Measurements from ENCODE around the gene DISC1. TPM values are rescaled to one million over a fixed set of nuclear protein-coding genes. Genes with fewer than 3 reads are reported as not detected.
A peak's percentile ranks its signal among the peaks of the same experiment; 100 is the strongest.

Gene DISC1
- polyA plus RNA-seq, 3 donors, result 5.5 to 14.7 (median 5.8) TPM

GRCh38 chr1:231990388-231990787 is 363.8 kb downstream of the DISC1 start:
- Histone ChIP-seq H3K27me3 (ENCODE audit: control insufficient read depth in 2 of 2, insufficient read depth in 2 of 2, low read length in 2 of 2) (no peaks in the 10 kb centered on the region), H3K4me2 (replicated peaks; ENCODE audit: extremely low read depth, low read length, poor library complexity, severe bottlenecking) (peak overlapping the region; percentile 6), H3K9me3 (replicated peaks in 1 of 2; ENCODE audit: control insufficient read depth in 1 of 2, insufficient read depth in 1 of 2, low read length in 2 of 2) (no peaks in the 10 kb centered on the region), H2AFZ (ENCODE audit: insufficient read depth, low read depth, low read length, poor library complexity, severe bottlenecking) (peak overlapping the region; percentile 6), H3K4me3 (replicated peaks in 1 of 3; ENCODE audit: low read depth in 2 of 3, low read length in 3 of 3) (no peak overlapping the region), H3K36me3 (replicated peaks in 1 of 2; ENCODE audit: control insufficient read depth in 1 of 2, insufficient read depth in 2 of 2, low read length in 2 of 2) (peaks cover 0 to 29% of the 10 kb centered on the region in 2 donors), H3K27ac (ENCODE audit: low read depth in 1 of 2, low read length in 2 of 2) (peak overlapping the region in 1 of 2 donors; percentile 61), H3K79me2 (ENCODE audit: insufficient read depth, low read length) (no peaks in the 10 kb centered on the region), H3K4me1 (ENCODE audit: control insufficient read depth in 1 of 2, insufficient read depth in 2 of 2, low read length in 2 of 2) (peaks cover 0 to 15% of the 10 kb centered on the region in 2 donors), H3K9ac (ENCODE audit: insufficient read depth, low read length, poor library complexity, severe bottlenecking) (peak overlapping the region; percentile 9), H4K20me1 (ENCODE audit: insufficient read depth, low read length) (peaks cover 14% of the 10 kb centered on the region)
- H3K9me3 Mint-ChIP-seq, result peaks cover 0 to 1% (median 0%) of the 10 kb centered on the region in 7 donors
- intact Hi-C loops (cut with micrococcal nuclease), result no loop called here
- H3K27me3 Mint-ChIP-seq (ENCODE audit: low read depth in 3 of 3), result no peaks in the 10 kb centered on the region
- TF ChIP-seq CTCF (IDR thresholded peaks at IDR 0.05), result no peak
- 20% methylated on average over 4 of the region's 5 CpGs for WGBS (ENCODE audit: insufficient coverage)
- peaks cover 32 to 41% of the 10 kb centered on the region in 2 donors for H3K36me3 Mint-ChIP-seq
- peak overlapping the region in 5 of 7 donors; percentile 57 to 88 (median 77) for H3K27ac Mint-ChIP-seq
- H3K4me1 Mint-ChIP-seq, result peaks cover 17% of the 10 kb centered on the region
- no peak overlapping the region for H3K4me3 Mint-ChIP-seq
- DNase-seq, result peak; percentile 27 to 38 (median 30)

- no peaks in the 10 kb centered on the region for H3K9me3 ChIP-seq (replicated peaks in 1 of 2; ENCODE audit: control insufficient read depth in 1 of 2, insufficient read depth in 1 of 2, low read length in 2 of 2)
- H3K27ac ChIP-seq (ENCODE audit: low read depth in 1 of 2, low read length in 2 of 2), result peak overlapping the region in 1 of 2 donors; percentile 61
- H3K4me3 Mint-ChIP-seq, result no peak overlapping the region
- no peak overlapping the region for H3K4me2 ChIP-seq (replicated peaks; ENCODE audit: extremely low read depth, low read length, poor library complexity, severe bottlenecking)
- no peaks in the 10 kb centered on the region for H3K27me3 Mint-ChIP-seq (ENCODE audit: low read depth in 3 of 3)
- no CpG with 5 or more reads among the region's 8 CpGs for WGBS (ENCODE audit: insufficient coverage)
- H3K36me3 ChIP-seq (replicated peaks in 1 of 2; ENCODE audit: control insufficient read depth in 1 of 2, insufficient read depth in 2 of 2, low read length in 2 of 2), result peaks cover 0 to 24% of the 10 kb centered on the region in 2 donors
- no peak for DNase-seq
- peaks cover 14% of the 10 kb centered on the region for H4K20me1 ChIP-seq (ENCODE audit: insufficient read depth, low read length)
- TF ChIP-seq CTCF (IDR thresholded peaks at IDR 0.05), result no peak
- intact Hi-C loops (cut with micrococcal nuclease), result no loop called here
- no peak overlapping the region for H3K9ac ChIP-seq (ENCODE audit: insufficient read depth, low read length, poor library complexity, severe bottlenecking)
- no peak overlapping the region for H2AFZ ChIP-seq (ENCODE audit: insufficient read depth, low read depth, low read length, poor library complexity, severe bottlenecking)
- peaks cover 17% of the 10 kb centered on the region for H3K4me1 Mint-ChIP-seq
- H3K79me2 ChIP-seq (ENCODE audit: insufficient read depth, low read length), result no peaks in the 10 kb centered on the region
- H3K4me3 ChIP-seq (replicated peaks in 1 of 3; ENCODE audit: low read depth in 2 of 3, low read length in 3 of 3), result no peak overlapping the region
- peaks cover 0 to 1% (median 0%) of the 10 kb centered on the region in 7 donors for H3K9me3 Mint-ChIP-seq
- no peaks in the 10 kb centered on the region for H3K27me3 ChIP-seq (ENCODE audit: control insufficient read depth in 2 of 2, insufficient read depth in 2 of 2, low read length in 2 of 2)
- H3K27ac Mint-ChIP-seq, result peak overlapping the region in 1 of 7 donors; percentile 22
- H3K36me3 Mint-ChIP-seq, result peaks cover 33 to 36% of the 10 kb centered on the region in 2 donors
- peaks cover 0 to 15% of the 10 kb centered on the region in 2 donors for H3K4me1 ChIP-seq (ENCODE audit: control insufficient read depth in 1 of 2, insufficient read depth in 2 of 2, low read length in 2 of 2)
These were observed 364.6 kb downstream of the DISC1 start for GRCh38 chr1:231991231-231991630.

Measured in CD14-positive monocyte (primary cell).